Panc1 (cell line): ENCODE measurements around the gene CPNE4.

Experiments
- CTCF ChIP-seq: fragments of 450-650 bp; IDR thresholded peaks from 2 replicates; pipeline ENCODE4 v1.5.1; 2017; ENCODE audit warnings: mild to moderate bottlenecking
- POLR2AphosphoS5 ChIP-seq: IDR thresholded peaks from 2 replicates; pipeline ENCODE4 v1.6.1; 2012; ENCODE audit warnings: mild to moderate bottlenecking, low read depth, low read length, moderate library complexity
- REST ChIP-seq, 2 experiments: IDR thresholded peaks; 2 replicates each; pipeline ENCODE4 v1.6.1; 2011 to 2012; ENCODE audit warnings: low read depth in 2 of 2, control low read depth in 1 of 2, low read length in 1 of 2, mild to moderate bottlenecking in 1 of 2, moderate library complexity in 1 of 2; ENCODE audit not compliant: insufficient read depth in 1 of 2
- SIN3A ChIP-seq: IDR thresholded peaks from 2 replicates; pipeline ENCODE4 v1.6.1; 2012; ENCODE audit warnings: low read depth, mild to moderate bottlenecking, low read length, moderate library complexity, borderline replicate concordance; ENCODE audit not compliant: insufficient read depth
- TCF7L2 ChIP-seq: IDR thresholded peaks from 2 replicates; pipeline ENCODE4 v1.6.1; 2011; ENCODE audit warnings: mild to moderate bottlenecking, low read depth, low read length, inconsistent platforms

GRCh38 chr3:131868203-131868602 is 166.6 kb downstream of the CPNE4 start:
- TF ChIP-seq CTCF (no peak), TCF7L2 (no peak), POLR2AphosphoS5 (no peak), REST (IDR thresholded peaks at IDR 0.05; ENCODE audit: insufficient read depth in 1 of 2, low read depth in 2 of 2, low read length in 1 of 2) (no peak), SIN3A (no peak)
